GM18951 (cell line): ENCODE measurements around the gene SUGCT.
"Not testable (repeated sequence)": the region's sequence is repeated elsewhere in the genome, so short reads cannot be mapped to it uniquely, and the experiment has no call there.

Source experiments
- POLR2A ChIP-seq: IDR thresholded peaks from 4 replicates; pipeline ENCODE4 v1.6.1; 2011; ENCODE audit warnings: mild to moderate bottlenecking; ENCODE audit not compliant: insufficient read length, insufficient read depth; ENCODE audit errors: extremely low read depth
- in situ Hi-C: fragments of 300-500 bp; cut with MboI; formaldehyde crosslinking; loops from one replicate; pipeline ENCODE4 v1.12.0; 2022; ENCODE audit warnings: low sequenced_read_pairs, mixed read lengths, inconsistent platforms; ENCODE audit not compliant: unreplicated experiment

Gene SUGCT

GRCh38 chr7:40369641-40370277, 235.0 kb downstream of the SUGCT start:
- in situ Hi-C loops = no loop called here
- TF ChIP-seq POLR2A = no peak

GRCh38 chr7:40371806-40372440, 237.1 kb downstream of the SUGCT start:
- no peak for TF ChIP-seq POLR2A
- in situ Hi-C loops = no loop called here

- TF ChIP-seq POLR2A = no peak
- in situ Hi-C loops = no loop called here
Observed at GRCh38 chr7:40374575-40374974, 239.8 kb downstream of the SUGCT start.

GRCh38 chr7:40380111-40380510, 245.3 kb downstream of the SUGCT start:
- TF ChIP-seq POLR2A = no peak
- in situ Hi-C loops = no loop called here

GRCh38 chr7:40382145-40382544, 247.3 kb downstream of the SUGCT start:
- no peak for TF ChIP-seq POLR2A
- in situ Hi-C loops = no loop called here

GRCh38 chr7:40393660-40394059, 258.9 kb downstream of the SUGCT start:
- in situ Hi-C loops = no loop called here
- TF ChIP-seq POLR2A = no peak

- no peak for TF ChIP-seq POLR2A
- in situ Hi-C loops = no loop called here
Observed at GRCh38 chr7:40394400-40394799, 259.6 kb downstream of the SUGCT start.

- in situ Hi-C loops = no loop called here
- no peak for TF ChIP-seq POLR2A
Observed at GRCh38 chr7:40400525-40400924, 265.7 kb downstream of the SUGCT start.

- TF ChIP-seq POLR2A = no peak
- in situ Hi-C loops = no loop called here
Observed at GRCh38 chr7:40401406-40401805, 266.6 kb downstream of the SUGCT start.

- TF ChIP-seq POLR2A = no peak
- in situ Hi-C loops = no loop called here
Observed at GRCh38 chr7:40402661-40403060, 267.9 kb downstream of the SUGCT start.

- in situ Hi-C loops = no loop called here
- no peak for TF ChIP-seq POLR2A
Observed at GRCh38 chr7:40403703-40404476, 269.1 kb downstream of the SUGCT start.

- in situ Hi-C loops = no loop called here
- TF ChIP-seq POLR2A = no peak
Observed at GRCh38 chr7:40405991-40406390, 271.2 kb downstream of the SUGCT start.

- in situ Hi-C loops = no loop called here
- no peak for TF ChIP-seq POLR2A
Observed at GRCh38 chr7:40412323-40412722, 277.5 kb downstream of the SUGCT start.

GRCh38 chr7:40414704-40415103, 279.9 kb downstream of the SUGCT start:
- in situ Hi-C loops = not testable (repeated sequence)
